HG02852 (cell line): ENCODE results near the gene NOX3.
A peak's percentile ranks its signal among the peaks of the same experiment; 100 is the strongest.
"Not testable (repeated sequence)": the region's sequence is repeated elsewhere in the genome, so short reads cannot be mapped to it uniquely, and the experiment has no call there.

Experiments used
- ATAC-seq: cut with Tn5 transposase; IDR thresholded peaks from one replicate; pipeline ENCODE4 v1.9.1; 2021; ENCODE audit warnings: mild to moderate bottlenecking, moderate library complexity; ENCODE audit not compliant: unreplicated experiment

NOX3 gene, protein sequence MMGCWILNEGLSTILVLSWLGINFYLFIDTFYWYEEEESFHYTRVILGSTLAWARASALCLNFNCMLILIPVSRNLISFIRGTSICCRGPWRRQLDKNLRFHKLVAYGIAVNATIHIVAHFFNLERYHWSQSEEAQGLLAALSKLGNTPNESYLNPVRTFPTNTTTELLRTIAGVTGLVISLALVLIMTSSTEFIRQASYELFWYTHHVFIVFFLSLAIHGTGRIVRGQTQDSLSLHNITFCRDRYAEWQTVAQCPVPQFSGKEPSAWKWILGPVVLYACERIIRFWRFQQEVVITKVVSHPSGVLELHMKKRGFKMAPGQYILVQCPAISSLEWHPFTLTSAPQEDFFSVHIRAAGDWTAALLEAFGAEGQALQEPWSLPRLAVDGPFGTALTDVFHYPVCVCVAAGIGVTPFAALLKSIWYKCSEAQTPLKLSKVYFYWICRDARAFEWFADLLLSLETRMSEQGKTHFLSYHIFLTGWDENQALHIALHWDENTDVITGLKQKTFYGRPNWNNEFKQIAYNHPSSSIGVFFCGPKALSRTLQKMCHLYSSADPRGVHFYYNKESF

GRCh38 chr6:155455766-155456165 lies at the start of gene NOX3:
TSS of gene NOX3 (minus strand) at chr6:155455839. CDS start at chr6:155455800, 39 bp downstream.
- no peak for ATAC-seq

- ATAC-seq: peak; percentile 65
Measured at GRCh38 chr6:155504848-155505607, 49.4 kb upstream of the NOX3 start.

DNA sequence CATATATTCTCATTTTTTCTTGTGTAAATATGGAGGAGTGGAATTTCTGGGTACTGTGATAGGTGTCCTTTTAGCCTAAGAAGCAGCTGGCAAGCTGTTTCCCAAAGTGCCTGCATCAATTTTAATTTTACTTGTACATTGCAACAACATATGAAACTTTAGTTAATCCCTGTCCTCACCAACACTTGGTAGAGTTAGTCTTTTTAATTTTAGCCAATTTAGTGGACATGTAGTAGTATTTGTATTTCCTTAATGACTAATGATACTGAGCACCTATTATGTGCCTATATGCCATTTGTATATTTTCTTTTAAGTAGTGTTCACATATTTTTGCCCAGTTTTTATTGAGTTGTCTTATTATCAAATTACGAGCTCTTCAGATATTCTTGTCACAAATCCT lies 46.8 kb upstream of the NOX3 start:
- ATAC-seq: no peak

DNA sequence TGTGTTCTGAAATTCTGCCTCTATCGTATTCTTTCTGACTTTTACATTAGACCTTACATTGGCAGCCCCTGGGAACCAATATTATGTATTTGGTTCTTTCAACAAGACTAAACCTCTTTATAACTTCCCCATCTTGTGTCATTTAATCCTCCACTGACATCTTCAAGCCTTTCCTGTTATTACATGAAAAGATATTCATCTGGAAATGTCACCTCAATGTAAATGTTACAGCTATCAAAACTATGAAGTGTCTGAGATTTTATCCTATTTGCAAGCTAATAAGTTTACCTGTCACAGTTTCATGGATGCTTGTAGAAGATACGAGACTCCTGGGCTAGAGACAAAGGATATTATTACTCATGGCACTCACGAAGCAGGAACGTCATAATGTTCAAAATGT lies 43.9 kb upstream of the NOX3 start:
- ATAC-seq: no peak

- ATAC-seq: no peak
Measured at GRCh38 chr6:155498370-155498769, 42.7 kb upstream of the NOX3 start.

DNA sequence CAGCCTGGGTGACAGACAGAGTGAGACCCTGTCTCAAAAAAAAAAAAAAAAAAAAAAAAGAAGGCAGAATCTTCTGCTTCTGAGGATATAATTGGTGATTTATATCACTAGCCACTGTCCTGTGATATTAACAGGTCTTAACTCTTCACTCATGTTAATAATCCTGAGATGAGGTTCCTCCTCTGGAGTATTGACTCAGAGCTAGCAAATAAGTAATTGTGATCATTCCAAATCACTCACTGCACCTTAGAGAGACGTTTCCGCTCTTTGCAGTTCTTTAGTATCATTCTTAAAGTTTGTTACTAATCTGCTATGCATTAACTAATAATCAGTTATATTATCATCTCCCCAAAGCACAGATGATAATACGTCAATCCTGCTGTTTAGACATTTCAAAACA lies 41.6 kb upstream of the NOX3 start:
- no peak for ATAC-seq

DNA sequence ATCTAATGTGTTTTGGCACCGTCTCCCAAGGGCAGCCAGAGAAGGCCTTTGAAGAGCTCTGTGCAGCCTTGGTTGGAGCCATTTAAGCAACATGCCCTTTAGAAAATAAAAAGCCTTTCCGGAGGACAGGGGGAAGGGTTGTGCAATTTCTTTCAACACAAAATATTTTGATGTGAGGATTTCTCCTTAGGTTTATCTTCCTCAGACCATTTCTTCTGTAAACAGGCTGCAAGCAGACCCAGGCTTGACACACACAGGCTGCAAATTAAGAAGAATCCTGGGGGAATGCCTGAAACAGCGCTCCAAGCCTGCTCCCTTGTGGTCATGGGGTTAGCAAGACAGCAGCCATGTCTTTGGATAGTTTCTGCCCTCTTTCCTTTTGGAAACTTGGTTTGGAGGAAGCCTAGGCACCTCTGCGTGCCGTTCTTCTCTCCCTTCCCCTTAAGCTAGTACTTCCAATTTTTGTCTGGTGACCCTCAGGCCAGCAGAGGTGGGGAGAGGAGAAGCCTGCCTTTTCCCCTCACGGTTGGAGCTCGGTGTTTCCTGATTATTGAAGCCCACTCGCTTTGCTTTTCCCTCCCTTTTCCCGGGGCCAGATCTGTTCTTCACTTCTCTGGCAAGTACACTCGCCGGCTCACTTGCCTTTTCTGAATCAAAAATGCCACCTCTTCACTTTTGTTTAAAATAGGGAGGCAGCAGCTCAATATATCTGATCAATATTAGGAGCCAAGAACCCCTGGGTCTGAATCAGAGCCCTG lies 39.6 kb upstream of the NOX3 start:
- no peak for ATAC-seq

- peak; percentile 98 for ATAC-seq
Measured at GRCh38 chr6:155493694-155494143, 38.1 kb upstream of the NOX3 start.

- ATAC-seq: peak; percentile 25
Measured at GRCh38 chr6:155493026-155493693, 37.5 kb upstream of the NOX3 start.

- ATAC-seq: no peak
Measured at GRCh38 chr6:155492061-155492735, 36.6 kb upstream of the NOX3 start.

- no peak for ATAC-seq
Measured at GRCh38 chr6:155491421-155491820, 35.8 kb upstream of the NOX3 start.

GRCh38 chr6:155488197-155488596 lies 32.6 kb upstream of the NOX3 start:
- not testable (repeated sequence) for ATAC-seq

DNA sequence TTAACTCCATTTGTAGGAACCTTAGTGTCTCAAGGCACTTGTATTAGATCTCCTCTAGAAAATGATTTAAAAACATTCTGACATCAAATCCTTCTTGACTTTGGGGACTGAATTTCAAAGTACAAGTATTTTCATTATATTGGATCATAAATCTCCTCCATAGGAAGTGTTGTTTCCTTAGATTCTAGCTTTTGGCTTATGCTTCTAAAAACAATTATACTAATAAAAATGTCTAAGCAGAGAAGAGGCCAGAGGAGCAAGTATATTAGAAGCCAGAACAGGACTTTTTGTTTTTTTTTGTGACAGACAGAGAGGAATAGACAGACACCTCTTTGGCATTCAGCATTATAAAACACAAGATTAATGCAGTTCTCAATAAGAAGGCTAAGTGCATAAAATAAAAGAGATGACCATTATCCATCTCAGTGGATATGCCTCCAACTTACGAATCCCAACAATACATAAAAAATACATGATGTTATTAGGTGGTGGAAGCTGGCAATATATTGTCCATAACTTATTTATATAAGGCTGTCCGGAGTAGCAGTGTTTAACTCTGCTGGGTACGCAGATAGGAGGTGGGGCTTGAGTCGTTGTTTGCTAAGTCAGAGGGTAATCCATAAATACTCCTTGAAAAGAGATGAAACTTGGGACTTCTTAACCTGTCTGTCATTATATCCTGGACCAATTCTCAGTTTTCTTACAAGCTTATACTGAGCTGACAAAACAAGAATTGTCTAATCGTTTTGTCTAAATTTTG lies 31.9 kb upstream of the NOX3 start:
- ATAC-seq: no peak

DNA sequence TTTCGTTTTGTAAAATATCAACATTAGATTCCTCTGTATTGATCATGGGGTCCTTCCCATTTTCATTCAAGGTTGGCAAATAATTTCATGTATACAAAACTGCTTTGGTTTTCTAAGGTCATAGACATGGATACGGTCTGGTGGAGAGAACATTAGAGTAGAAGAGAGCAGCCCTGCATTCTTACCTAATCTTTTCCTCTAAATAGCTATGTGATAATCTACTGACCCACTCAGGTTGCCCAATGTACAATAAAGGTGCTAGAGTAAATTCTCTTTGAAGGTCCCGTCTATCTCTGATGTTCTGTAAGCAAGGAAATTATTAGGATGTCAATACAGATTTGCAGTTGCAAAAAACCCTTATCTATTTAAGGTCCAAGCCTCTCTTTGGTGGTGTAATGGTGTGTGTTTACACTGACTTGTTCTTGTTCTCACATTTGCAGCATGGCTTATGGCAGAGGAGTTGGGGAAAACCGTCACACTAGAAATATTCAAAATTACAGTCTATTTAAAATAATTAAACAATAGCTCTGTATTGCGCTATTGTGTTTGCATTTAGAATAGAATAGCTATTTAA lies 31.2 kb upstream of the NOX3 start:
- no peak for ATAC-seq

DNA sequence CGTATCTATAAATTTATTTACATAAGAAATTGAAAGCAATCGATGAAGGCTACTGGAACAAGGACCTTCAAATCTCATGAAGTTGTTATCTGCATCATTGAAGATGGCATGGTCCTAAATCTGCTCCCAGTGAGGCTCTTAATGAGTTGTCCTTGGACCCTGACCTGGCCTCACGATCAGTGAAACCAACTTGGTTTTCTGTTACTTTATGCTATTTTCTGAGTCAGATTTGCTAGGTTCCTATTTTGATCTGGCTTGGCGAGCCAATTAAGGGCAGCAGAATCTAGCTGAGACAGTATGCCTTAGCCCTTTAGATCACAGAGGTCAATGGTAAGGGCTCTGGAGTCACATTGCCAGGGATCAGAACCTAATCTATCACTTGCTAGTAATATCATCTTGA lies 30.1 kb upstream of the NOX3 start:
- no peak for ATAC-seq

DNA sequence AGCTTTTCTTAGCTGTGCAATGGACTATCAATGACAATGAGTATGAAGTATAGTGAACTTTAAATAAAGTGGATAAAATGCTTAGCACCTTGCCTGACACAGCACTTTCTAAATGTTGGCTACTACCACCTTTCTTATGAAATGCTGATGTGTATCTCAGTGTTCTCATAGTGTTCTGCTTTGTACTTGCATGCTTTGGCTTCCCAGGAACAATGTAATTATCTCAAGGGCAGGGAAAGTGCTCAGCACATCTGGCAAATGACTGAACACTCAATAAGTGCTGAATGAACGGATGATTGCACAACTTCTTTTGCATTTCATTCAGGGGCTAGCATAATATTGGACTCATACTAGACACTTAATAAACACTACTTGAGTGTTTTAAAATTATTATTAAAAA lies 28.2 kb upstream of the NOX3 start:
- ATAC-seq: no peak

- no peak for ATAC-seq
Measured at GRCh38 chr6:155481215-155481614, 25.6 kb upstream of the NOX3 start.

DNA sequence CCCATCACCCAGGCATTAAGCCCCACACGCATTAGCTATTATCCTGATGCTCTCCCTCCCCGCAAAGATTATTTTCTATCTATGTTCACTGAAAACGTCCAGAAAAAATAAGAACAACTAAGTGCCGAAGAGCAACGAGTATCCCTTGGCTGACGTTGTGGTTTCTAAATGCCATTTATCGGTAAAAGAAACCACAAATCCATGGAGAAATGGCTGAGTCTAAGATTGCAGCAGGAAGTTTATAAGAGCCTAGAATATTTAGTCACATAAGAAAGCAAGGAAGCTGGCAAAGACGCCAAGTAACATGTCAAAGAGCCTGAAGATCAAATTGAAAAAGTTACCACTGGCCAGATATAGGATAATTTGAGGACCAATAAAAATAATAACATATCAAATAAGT lies 18.1 kb upstream of the NOX3 start:
- ATAC-seq: no peak

DNA sequence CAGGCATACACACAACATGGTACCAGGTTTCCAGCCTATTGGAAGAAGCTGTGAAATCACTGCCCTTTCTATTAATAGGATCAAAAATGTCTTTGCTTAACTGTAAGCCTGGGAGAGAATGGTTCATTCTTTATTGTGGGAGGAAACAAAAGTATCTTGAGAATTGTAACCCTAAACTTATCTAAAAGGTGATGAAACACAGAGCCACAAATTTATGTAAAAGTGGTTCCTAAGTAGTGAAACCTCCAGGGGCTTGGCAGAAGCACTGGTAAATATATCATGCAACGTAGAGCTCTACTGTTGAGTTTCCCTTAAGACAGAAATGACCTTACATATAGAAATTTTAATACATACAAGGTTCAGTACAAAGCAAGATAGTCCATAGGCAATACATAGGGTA lies 17.2 kb upstream of the NOX3 start:
- no peak for ATAC-seq
